Stimulated activated CD4-positive, alpha-beta T cell treated with anti-CD3 and anti-CD28 coated beads, Interleukin-4, amount 100 ng/mL, for 24 hours (primary cell): ENCODE measurements around the gene EPHB6.

ENCODE experiments used
- DNase-seq: peaks from one replicate; pipeline ENCODE4 v3.0.0-alpha.2; 2020

Gene EPHB6

GRCh38 chr7:142899661-142900060 is 44.8 kb downstream of the EPHB6 start:
- DNase-seq: no peak

GRCh38 chr7:142901426-142902259 is 46.8 kb downstream of the EPHB6 start:
- DNase-seq: no peak

GRCh38 chr7:142904128-142904527 is 49.3 kb downstream of the EPHB6 start:
- no peak for DNase-seq

- DNase-seq: no peak
These were observed 50.9 kb downstream of the EPHB6 start for GRCh38 chr7:142905759-142906158.

GRCh38 chr7:142906643-142907042 is 51.8 kb downstream of the EPHB6 start:
- DNase-seq: no peak

GRCh38 chr7:142908290-142908689 is 53.4 kb downstream of the EPHB6 start:
- no peak for DNase-seq

- DNase-seq: no peak
These were observed 54.3 kb downstream of the EPHB6 start for GRCh38 chr7:142908921-142909890.

- no peak for DNase-seq
These were observed 55.2 kb downstream of the EPHB6 start for GRCh38 chr7:142910031-142910433.

GRCh38 chr7:142910481-142910880 is 55.6 kb downstream of the EPHB6 start:
- DNase-seq: no peak

GRCh38 chr7:142913051-142913450 is 58.2 kb downstream of the EPHB6 start:
- DNase-seq: no peak

GRCh38 chr7:142913566-142913965 is 58.7 kb downstream of the EPHB6 start:
- no peak for DNase-seq

- no peak for DNase-seq
These were observed 59.2 kb downstream of the EPHB6 start for GRCh38 chr7:142914121-142914520.

- no peak for DNase-seq
These were observed 60.4 kb downstream of the EPHB6 start for GRCh38 chr7:142915315-142915714.

- DNase-seq: no peak
These were observed 61.6 kb downstream of the EPHB6 start for GRCh38 chr7:142916508-142916907.

- DNase-seq: no peak
These were observed 62.6 kb downstream of the EPHB6 start for GRCh38 chr7:142917447-142917846.

- DNase-seq: no peak
These were observed 64.0 kb downstream of the EPHB6 start for GRCh38 chr7:142918901-142919300.

- DNase-seq: no peak
These were observed 64.8 kb downstream of the EPHB6 start for GRCh38 chr7:142919656-142920055.
